ENCODE data around the gene LAPTM5. TPM values are rescaled to one million over a fixed set of nuclear protein-coding genes. Genes with fewer than 3 reads are reported as not detected.

Gene LAPTM5
- total RNA-seq, 2 experiments from 2014 or later = 326 to 386 TPM

GRCh38 chr1:30723331-30723755, 34.2 kb downstream of the LAPTM5 start, which contains the start of gene MATN1:
TSS of gene MATN1 (minus strand) at chr1:30723585. CDS start at chr1:30723551, 34 bp downstream.
- DNase-seq = no peak
- no peak within 1 kb of the TSS for H3K27ac Mint-ChIP-seq
- no peak within 1 kb of the TSS for H3K4me3 Mint-ChIP-seq
- no peaks in the 10 kb centered on the region for H3K36me3 Mint-ChIP-seq
- peaks cover 12% of the 10 kb centered on the region for H3K4me1 Mint-ChIP-seq
- ATAC-seq = no peak
- CTCF ChIA-PET = interaction anchor here (0.8 to 19.3 kb wide), 3 partner anchors 23 to 238 kb away, joined by 3 to 759 read pairs (median 4); no protein-coding TSS in a partner anchor
- H3K9me3 Mint-ChIP-seq (ENCODE audit: low read depth) = no peaks in the 10 kb centered on the region
- H3K27me3 Mint-ChIP-seq = no peaks in the 10 kb centered on the region

GRCh38 chr1:30721812-30722537, 35.6 kb downstream of the LAPTM5 start:
- no peak for DNase-seq
- CTCF ChIA-PET = interaction anchor here (3.8 to 19.3 kb wide), 5 partner anchors 8 to 80 kb away, joined by 25 to 759 read pairs (median 67); partner anchors contain the start of gene LAPTM5

GRCh38 chr1:30721341-30721793, 36.2 kb downstream of the LAPTM5 start:
- Mint-ChIP-seq H3K27me3 (no peaks in the 10 kb centered on the region), H3K9me3 (ENCODE audit: low read depth) (no peaks in the 10 kb centered on the region), H3K36me3 (no peaks in the 10 kb centered on the region), H3K4me1 (peaks cover 18% of the 10 kb centered on the region), H3K27ac (no peak overlapping the region), H3K4me3 (no peak overlapping the region)
- CTCF ChIA-PET = interaction anchor here (3.8 to 19.3 kb wide), 5 partner anchors 9 to 81 kb away, joined by 25 to 759 read pairs (median 67); partner anchors contain the start of gene LAPTM5
- DNase-seq (no peak), ATAC-seq (no peak)

More at GRCh38 chr1:30721812-30722537, 35.6 kb downstream of the LAPTM5 start:
- no peak for ATAC-seq
- H3K36me3 Mint-ChIP-seq = no peaks in the 10 kb centered on the region
- no peak overlapping the region for H3K4me3 Mint-ChIP-seq
- H3K9me3 Mint-ChIP-seq (ENCODE audit: low read depth) = no peaks in the 10 kb centered on the region
- H3K27ac Mint-ChIP-seq = no peak overlapping the region
- H3K27me3 Mint-ChIP-seq = no peaks in the 10 kb centered on the region
- peaks cover 18% of the 10 kb centered on the region for H3K4me1 Mint-ChIP-seq

GRCh38 chr1:30720271-30721223, 37.0 kb downstream of the LAPTM5 start:
- no peak for ATAC-seq
- Mint-ChIP-seq H3K27me3 (no peaks in the 10 kb centered on the region), H3K9me3 (ENCODE audit: low read depth) (peaks cover 2% of the 10 kb centered on the region), H3K27ac (no peak overlapping the region), H3K4me3 (no peak overlapping the region), H3K36me3 (no peaks in the 10 kb centered on the region), H3K4me1 (peaks cover 18% of the 10 kb centered on the region)
- CTCF ChIA-PET = interaction anchor here (1.1 to 19.3 kb wide), 12 partner anchors 10 to 208 kb away, joined by 4 to 759 read pairs (median 9); partner anchors contain the start of gene LAPTM5
- DNase-seq = no peak

- Mint-ChIP-seq H3K9me3 (ENCODE audit: low read depth) (peaks cover 4% of the 10 kb centered on the region), H3K4me1 (peaks cover 18% of the 10 kb centered on the region), H3K4me3 (peak overlapping the region; percentile 87), H3K27ac (peak overlapping the region; percentile 96), H3K36me3 (no peaks in the 10 kb centered on the region), H3K27me3 (no peaks in the 10 kb centered on the region)
- DNase-seq (no peak), ATAC-seq (no peak)
- CTCF ChIA-PET = interaction anchor here (0.8 to 19.3 kb wide), 24 partner anchors 10 to 830 kb away, joined by 3 to 759 read pairs (median 6); partner anchors contain the start of gene LAPTM5
Measured at GRCh38 chr1:30719406-30720270, 37.9 kb downstream of the LAPTM5 start.

GRCh38 chr1:30718636-30719405, 38.8 kb downstream of the LAPTM5 start:
- H3K27me3 Mint-ChIP-seq = no peaks in the 10 kb centered on the region
- H3K9me3 Mint-ChIP-seq (ENCODE audit: low read depth) = peaks cover 4% of the 10 kb centered on the region
- CTCF ChIA-PET = interaction anchor here (0.6 to 19.3 kb wide), 33 partner anchors 11 to 1071 kb away, joined by 3 to 759 read pairs (median 4); partner anchors contain the start of gene LAPTM5
- DNase-seq (peak; percentile 89), ATAC-seq (peak; percentile 69)
- H3K36me3 Mint-ChIP-seq = no peaks in the 10 kb centered on the region
- peak overlapping the region; percentile 96 for H3K27ac Mint-ChIP-seq
- peaks cover 15% of the 10 kb centered on the region for H3K4me1 Mint-ChIP-seq
- H3K4me3 Mint-ChIP-seq = peak overlapping the region; percentile 87

GRCh38 chr1:30718091-30718635, 39.4 kb downstream of the LAPTM5 start:
- Mint-ChIP-seq H3K9me3 (ENCODE audit: low read depth) (peaks cover 4% of the 10 kb centered on the region), H3K27ac (peak overlapping the region; percentile 96), H3K27me3 (no peaks in the 10 kb centered on the region), H3K36me3 (no peaks in the 10 kb centered on the region), H3K4me1 (peaks cover 15% of the 10 kb centered on the region), H3K4me3 (peak overlapping the region; percentile 83)
- CTCF ChIA-PET = interaction anchor here (0.6 to 19.3 kb wide), 25 partner anchors 10 to 831 kb away, joined by 3 to 759 read pairs (median 5); partner anchors contain the start of gene LAPTM5
- DNase-seq = peak; percentile 100
- ATAC-seq = peak; percentile 92

- H3K27ac Mint-ChIP-seq = no peak overlapping the region
- CTCF ChIA-PET = interaction anchor here (19.3 kb wide), 1 partner anchor 65 kb away, joined by 759 read pairs; no protein-coding TSS in a partner anchor
Measured at GRCh38 chr1:30716646-30717045, 40.9 kb downstream of the LAPTM5 start.

GRCh38 chr1:30715886-30716285, 41.7 kb downstream of the LAPTM5 start:
- no peak overlapping the region for H3K27ac Mint-ChIP-seq
- peaks cover 4% of the 10 kb centered on the region for H3K9me3 Mint-ChIP-seq (ENCODE audit: low read depth)
- ATAC-seq = no peak
- CTCF ChIA-PET = interaction anchor here (1.4 to 19.3 kb wide), 2 partner anchors 66 to 86 kb away, joined by 3 to 759 read pairs; no protein-coding TSS in a partner anchor
- no peaks in the 10 kb centered on the region for H3K36me3 Mint-ChIP-seq
- DNase-seq = no peak
- no peak overlapping the region for H3K4me3 Mint-ChIP-seq
- H3K27me3 Mint-ChIP-seq = peaks cover 11% of the 10 kb centered on the region
- peaks cover 15% of the 10 kb centered on the region for H3K4me1 Mint-ChIP-seq

More at GRCh38 chr1:30716646-30717045, 40.9 kb downstream of the LAPTM5 start:
- no peak for DNase-seq
- Mint-ChIP-seq H3K27me3 (peaks cover 9% of the 10 kb centered on the region), H3K4me3 (peak overlapping the region; percentile 6), H3K9me3 (ENCODE audit: low read depth) (peaks cover 4% of the 10 kb centered on the region), H3K36me3 (no peaks in the 10 kb centered on the region), H3K4me1 (peaks cover 15% of the 10 kb centered on the region)
- no peak for ATAC-seq

- Mint-ChIP-seq H3K4me3 (no peak overlapping the region), H3K9me3 (ENCODE audit: low read depth) (peaks cover 4% of the 10 kb centered on the region), H3K27ac (no peak overlapping the region), H3K36me3 (no peaks in the 10 kb centered on the region), H3K4me1 (peaks cover 14% of the 10 kb centered on the region), H3K27me3 (peaks cover 14% of the 10 kb centered on the region)
- DNase-seq (no peak), ATAC-seq (no peak)
- CTCF ChIA-PET = interaction anchor here (1.4 to 19.3 kb wide), 2 partner anchors 66 to 87 kb away, joined by 3 to 759 read pairs; no protein-coding TSS in a partner anchor
Measured at GRCh38 chr1:30715216-30715615, 42.4 kb downstream of the LAPTM5 start.

- Mint-ChIP-seq H3K4me1 (peaks cover 10% of the 10 kb centered on the region), H3K27ac (no peak overlapping the region), H3K4me3 (no peak overlapping the region), H3K27me3 (peaks cover 16% of the 10 kb centered on the region), H3K36me3 (no peaks in the 10 kb centered on the region), H3K9me3 (ENCODE audit: low read depth) (peaks cover 4% of the 10 kb centered on the region)
- ATAC-seq = no peak
- no peak for DNase-seq
- CTCF ChIA-PET = interaction anchor here (1.4 to 19.3 kb wide), 2 partner anchors 67 to 87 kb away, joined by 3 to 759 read pairs; no protein-coding TSS in a partner anchor
Measured at GRCh38 chr1:30714536-30715090, 43.0 kb downstream of the LAPTM5 start.

Measured in activated CD8-positive, alpha-beta memory T cell treated with anti-CD3 and anti-CD28 coated beads, Interleukin-2, amount 10 ng/mL, durations not matched to agents 7 days and 5 days (primary cell).